Measurements from ENCODE around the gene VPS37B. TPM values are rescaled to one million over a fixed set of nuclear protein-coding genes. Genes with fewer than 3 reads are reported as not detected.
"Not testable (repeated sequence)": the region's sequence is repeated elsewhere in the genome, so short reads cannot be mapped to it uniquely, and the experiment has no call there.

VPS37B gene
- total and polyA plus RNA-seq, 2 of the 8 experiments (the other 6 are each of a cell fraction or from before 2014, with no cell fraction given), result 11.9 to 15.7 TPM

GRCh38 chr12:122876281-122876680 is 19.6 kb downstream of the VPS37B start:
- H3K4ac ChIP-seq (replicated peaks; ENCODE audit: insufficient read length, low read depth, low read length), result not testable (repeated sequence)

More at GRCh38 chr12:122876281-122876680, 19.6 kb downstream of the VPS37B start:
- not testable (repeated sequence) for H2AK5ac ChIP-seq (ENCODE audit: low read depth, low read length); H4K5ac ChIP-seq (ENCODE audit: insufficient read length, low read depth, low read length); H3K56ac ChIP-seq (replicated peaks; ENCODE audit: insufficient read length, low read depth, low read length); H3K9ac ChIP-seq (replicated peaks in 1 of 4; ENCODE audit: extremely low read depth in 1 of 4, low read depth in 3 of 4, low read length in 3 of 4); H2BK15ac ChIP-seq (ENCODE audit: low read length); H3K18ac ChIP-seq (ENCODE audit: extremely low read depth, low read length); H2BK5ac ChIP-seq (ENCODE audit: low read depth, low read length); H2BK20ac ChIP-seq (ENCODE audit: low read length); H3K27ac ChIP-seq (ENCODE audit: low read depth, low read length); H2AFZ ChIP-seq (ENCODE audit: low read length); FAIRE-seq; H4K91ac ChIP-seq (replicated peaks; ENCODE audit: insufficient read length, low read length); H3K36me3 ChIP-seq (ENCODE audit: control insufficient read depth in 2 of 4, insufficient read depth in 4 of 4, low read length in 3 of 4); H3K4me3 ChIP-seq (ENCODE audit: extremely low read depth in 1 of 4, insufficient read depth in 2 of 4, low read depth in 3 of 4, low read length in 4 of 4); H3K23ac ChIP-seq (ENCODE audit: insufficient read length); H3K14ac ChIP-seq (ENCODE audit: insufficient read length); H3K9me3 ChIP-seq (ENCODE audit: insufficient read depth in 2 of 2, low read depth in 1 of 2, low read length in 1 of 2); H4K8ac ChIP-seq (ENCODE audit: extremely low read depth, insufficient read depth, low read length); H2BK12ac ChIP-seq (ENCODE audit: low read depth, low read length); H3K4me2 ChIP-seq (ENCODE audit: insufficient read depth in 1 of 2, low read depth in 2 of 2, low read length in 2 of 2); H3K23me2 ChIP-seq (ENCODE audit: low read depth, low read length); H2BK120ac ChIP-seq (replicated peaks; ENCODE audit: low read depth, low read length); H3K79me2 ChIP-seq (ENCODE audit: control insufficient read depth in 1 of 2, insufficient read depth in 2 of 2, low read length in 2 of 2); DNase-seq (ENCODE audit: low read depth in 1 of 2, low spot score in 2 of 2); H3K79me1 ChIP-seq (ENCODE audit: low read depth, low read length)
- H3K4me1 ChIP-seq (replicated peaks in 1 of 4; ENCODE audit: control insufficient read depth in 3 of 4, insufficient read depth in 4 of 4, low read length in 3 of 4), result peaks cover 6 to 27% (median 9%) of the 10 kb centered on the region in 4 experiments
- WGBS, 2 experiments (ENCODE audit: extremely low coverage in 1 of 2, insufficient coverage in 1 of 2, insufficient read length in 1 of 2, insufficient replicate concordance in 2 of 2, low coverage in 1 of 2, low lambda C conversion rate in 2 of 2, missing lambda C conversion rate in 1 of 2), result 87% methylated on average over 5 of the region's 5 CpGs; no CpG with 5 or more reads in 1 of the 2 experiments
- POLR2A ChIA-PET (ENCODE audit: partially characterized antibody), result interaction anchor here (0.6 to 1.5 kb wide), 2 partner anchors 12 to 78 kb away, joined by 5 to 7 read pairs; no protein-coding TSS in a partner anchor
- peaks cover 29 to 80% (median 77%) of the 10 kb centered on the region in 4 experiments for H3K27me3 ChIP-seq (replicated peaks in 1 of 4; ENCODE audit: control insufficient read depth in 3 of 4, extremely low read depth in 1 of 4, insufficient read depth in 3 of 4, low read length in 3 of 4)
- peaks cover 52 to 71% of the 10 kb centered on the region in 2 experiments for H4K20me1 ChIP-seq (replicated peaks in 1 of 2; ENCODE audit: control insufficient read depth in 1 of 2, insufficient read depth in 2 of 2, low read length in 2 of 2)
- CTCF ChIA-PET (ENCODE audit: partially characterized antibody), result interaction anchor here (1.3 to 2.3 kb wide), 3 partner anchors 13 to 73 kb away, joined by 3 to 7 read pairs (median 6); no protein-coding TSS in a partner anchor

All from H1 (cell line).